AG20443 (cell line): ENCODE measurements around the gene SNAPC4.
A peak's percentile ranks its signal among the peaks of the same experiment; 100 is the strongest.
"Not testable (repeated sequence)": the region's sequence is repeated elsewhere in the genome, so short reads cannot be mapped to it uniquely, and the experiment has no call there.

Source experiments
- DNase-seq: peaks from one replicate; pipeline ENCODE4 v3.0.0; 2012; ENCODE audit warnings: low spot score, mixed read lengths

SNAPC4 gene

GRCh38 chr9:136410500-136411287 is 10.7 kb upstream of the SNAPC4 start, which contains the start of the genes ENTR1 and PMPCA:
ENTR1 (minus strand) TSS chr9:136410614; CDS start chr9:136410397, 217 bp downstream.
PMPCA (plus strand) TSS chr9:136410658; CDS start chr9:136410669, 11 bp downstream.
- peak; percentile 99 for DNase-seq

- DNase-seq, result peak; percentile 78
These were observed 9.8 kb upstream of the SNAPC4 start for GRCh38 chr9:136409557-136410455.

GRCh38 chr9:136407911-136408310 is 7.9 kb upstream of the SNAPC4 start:
- DNase-seq, result no peak

- DNase-seq, result not testable (repeated sequence)
These were observed 7.1 kb upstream of the SNAPC4 start for GRCh38 chr9:136407061-136407460.

GRCh38 chr9:136405904-136406303 is 5.9 kb upstream of the SNAPC4 start:
- not testable (repeated sequence) for DNase-seq

- DNase-seq, result no peak
These were observed 5.5 kb upstream of the SNAPC4 start for GRCh38 chr9:136405481-136405880.

- DNase-seq, result no peak
These were observed 4.8 kb upstream of the SNAPC4 start for GRCh38 chr9:136404801-136405136.

GRCh38 chr9:136403915-136404800 is 4.2 kb upstream of the SNAPC4 start:
- DNase-seq, result no peak

GRCh38 chr9:136403538-136403914 is 3.6 kb upstream of the SNAPC4 start:
- no peak for DNase-seq

GRCh38 chr9:136402067-136402466 is 2.1 kb upstream of the SNAPC4 start:
- DNase-seq, result no peak

- no peak for DNase-seq
These were observed 1.4 kb upstream of the SNAPC4 start for GRCh38 chr9:136401173-136401922.

GRCh38 chr9:136399176-136400037 is 563 bp downstream of the SNAPC4 start:
- DNase-seq, result peak; percentile 69

- no peak for DNase-seq
These were observed 1.7 kb downstream of the SNAPC4 start for GRCh38 chr9:136398286-136398685.

- no peak for DNase-seq
These were observed 2.3 kb downstream of the SNAPC4 start for GRCh38 chr9:136397643-136398042.

- no peak for DNase-seq
These were observed 3.8 kb downstream of the SNAPC4 start for GRCh38 chr9:136396219-136396515.

GRCh38 chr9:136395345-136396218 is 4.4 kb downstream of the SNAPC4 start:
- DNase-seq, result no peak

GRCh38 chr9:136395020-136395340 is 5.0 kb downstream of the SNAPC4 start:
- DNase-seq, result no peak

GRCh38 chr9:136394312-136395019 is 5.5 kb downstream of the SNAPC4 start:
- DNase-seq, result no peak

GRCh38 chr9:136393531-136393930 is 6.4 kb downstream of the SNAPC4 start:
- DNase-seq, result no peak
